ENCODE results near the gene NOX1. TPM values are rescaled to one million over a fixed set of nuclear protein-coding genes. Genes with fewer than 3 reads are reported as not detected.

NOX1 gene
- total and polyA plus RNA-seq, 2 of the 13 experiments (the other 11 are each of a cell fraction or from before 2014, with no cell fraction given), result 0.07 TPM; not detected in 1

GRCh38 chrX:100804780-100805179 is 69.4 kb downstream of the NOX1 start:
- no CpG with 5 or more reads among the region's 1 CpG for WGBS (ENCODE audit: low lambda C conversion rate)
- intact Hi-C loops (cut with micrococcal nuclease; ENCODE audit: unreplicated experiment) (no loop called here), in situ Hi-C loops (cut with HindIII; ENCODE audit: extremely low pct_ligation_motif_present, low pct_unique_long_range_greater_than_20kb) (no loop called here)
- FAIRE-seq, result no peak
- H3K79me2 ChIP-seq (ENCODE audit: insufficient read depth, low read length), result no peaks in the 10 kb centered on the region
- H3K9me3 ChIP-seq (ENCODE audit: low read length), result no peaks in the 10 kb centered on the region
- no peak for ATAC-seq
- no peak overlapping the region for H3K27ac ChIP-seq (ENCODE audit: extremely low read length, insufficient read depth, low read length)
- TF ChIP-seq SMAD3 (CRISPR knock-in tag; IDR thresholded peaks at IDR 0.05), result no peak
- TF ChIP-seq ZNF281 (CRISPR knock-in tag; IDR thresholded peaks at IDR 0.05; ENCODE audit: borderline replicate concordance), result no peak
- no peak overlapping the region for H3K4me2 ChIP-seq (ENCODE audit: low read depth, low read length)
- no peaks in the 10 kb centered on the region for H3K4me1 ChIP-seq (ENCODE audit: insufficient read depth, low read length)
- no peak for DNase-seq (ENCODE audit: low spot score)
- no peak overlapping the region for H3K9ac ChIP-seq (ENCODE audit: insufficient read depth, low read depth, low read length)
- no TSS peak for BruUV-seq (replicated peaks)
- no peak overlapping the region for H3K4me3 ChIP-seq (replicated peaks in 1 of 3; ENCODE audit: insufficient read depth in 1 of 3, low read depth in 2 of 3, low read length in 3 of 3)
- 0 out of 5 replicates have a peak, but pooled peaks cover 0 to 2% of the 10 kb centered on the region in 2 experiments for H3K27me3 ChIP-seq (ENCODE audit: control insufficient read depth in 1 of 2, insufficient read depth in 2 of 2, low read length in 2 of 2)
- POLR2A ChIA-PET, result no interaction called here
- CTCF ChIA-PET (ENCODE audit: low intra/inter-chr PET ratio, low total read pairs), result no interaction called here
- no peaks in the 10 kb centered on the region for H4K20me1 ChIP-seq (ENCODE audit: insufficient read depth, low read length)
- H3K36me3 ChIP-seq (replicated peaks in 1 of 2; ENCODE audit: control insufficient read depth in 1 of 2, insufficient read depth in 2 of 2, low read length in 2 of 2), result no peaks in the 10 kb centered on the region
- no peak overlapping the region for H2AFZ ChIP-seq (ENCODE audit: low read length)

GRCh38 chrX:100802843-100803242 is 71.3 kb downstream of the NOX1 start:
- H3K4me3 ChIP-seq (replicated peaks in 1 of 3; ENCODE audit: insufficient read depth in 1 of 3, low read depth in 2 of 3, low read length in 3 of 3), result no peak overlapping the region
- FAIRE-seq (no peak), ATAC-seq (no peak), DNase-seq (ENCODE audit: low spot score) (no peak)
- intact Hi-C loops (cut with micrococcal nuclease; ENCODE audit: unreplicated experiment) (no loop called here), in situ Hi-C loops (cut with HindIII; ENCODE audit: extremely low pct_ligation_motif_present, low pct_unique_long_range_greater_than_20kb) (no loop called here)
- no peak overlapping the region for H3K9ac ChIP-seq (ENCODE audit: insufficient read depth, low read depth, low read length)
- 0% methylated on average over 3 of the region's 3 CpGs for WGBS (ENCODE audit: low lambda C conversion rate)
- ChIA-PET CTCF (ENCODE audit: low intra/inter-chr PET ratio, low total read pairs) (no interaction called here), POLR2A (no interaction called here)
- no peaks in the 10 kb centered on the region for H3K79me2 ChIP-seq (ENCODE audit: insufficient read depth, low read length)
- no peak overlapping the region for H3K27ac ChIP-seq (ENCODE audit: extremely low read length, insufficient read depth, low read length)
- H3K36me3 ChIP-seq (replicated peaks in 1 of 2; ENCODE audit: control insufficient read depth in 1 of 2, insufficient read depth in 2 of 2, low read length in 2 of 2), result no peaks in the 10 kb centered on the region
- BruUV-seq (replicated peaks), result no TSS peak
- no peaks in the 10 kb centered on the region for H4K20me1 ChIP-seq (ENCODE audit: insufficient read depth, low read length)
- no peak overlapping the region for H3K4me2 ChIP-seq (ENCODE audit: low read depth, low read length)
- no peaks in the 10 kb centered on the region for H3K9me3 ChIP-seq (ENCODE audit: low read length)
- no peak overlapping the region for H2AFZ ChIP-seq (ENCODE audit: low read length)
- no peaks in the 10 kb centered on the region for H3K4me1 ChIP-seq (ENCODE audit: insufficient read depth, low read length)
- 0 out of 5 replicates have a peak, but pooled peaks cover 0 to 2% of the 10 kb centered on the region in 2 experiments for H3K27me3 ChIP-seq (ENCODE audit: control insufficient read depth in 1 of 2, insufficient read depth in 2 of 2, low read length in 2 of 2)
- TF ChIP-seq ZBTB40 (IDR thresholded peaks at IDR 0.05) (no peak), ZBTB40 (CRISPR knock-in tag; IDR thresholded peaks at IDR 0.05) (no peak), ZNF232 (CRISPR knock-in tag; IDR thresholded peaks at IDR 0.05; ENCODE audit: borderline replicate concordance) (no peak), TSC22D2 (CRISPR knock-in tag; IDR thresholded peaks at IDR 0.05; ENCODE audit: borderline replicate concordance) (no peak)
